Activated naive CD4-positive, alpha-beta T cell treated with anti-CD3 and anti-CD28 coated beads, Interleukin-2, amount 50 U/mL, for 16 hours (primary cell): ENCODE data around the gene PRLH.

Source experiments
- DNase-seq: peaks from one replicate; pipeline ENCODE4 v3.0.0-alpha.2; 2020

The PRLH gene

GRCh38 chr2:237540223-237540775 lies 26.1 kb upstream of the PRLH start:
- DNase-seq = no peak

GRCh38 chr2:237540823-237541222 lies 25.6 kb upstream of the PRLH start:
- DNase-seq = no peak

- DNase-seq = no peak
Measured at GRCh38 chr2:237541243-237541642, 25.1 kb upstream of the PRLH start.

GRCh38 chr2:237542001-237542704 lies 24.2 kb upstream of the PRLH start:
- no peak for DNase-seq

GRCh38 chr2:237546040-237546875 lies 20.1 kb upstream of the PRLH start:
- DNase-seq = no peak

GRCh38 chr2:237546876-237547395 lies 19.4 kb upstream of the PRLH start:
- DNase-seq = no peak

GRCh38 chr2:237547841-237548416 lies 18.4 kb upstream of the PRLH start:
- DNase-seq = no peak

- no peak for DNase-seq
Measured at GRCh38 chr2:237549216-237549615, 17.2 kb upstream of the PRLH start.

- no peak for DNase-seq
Measured at GRCh38 chr2:237549643-237550415, 16.5 kb upstream of the PRLH start.

- no peak for DNase-seq
Measured at GRCh38 chr2:237551071-237551574, 15.3 kb upstream of the PRLH start.

GRCh38 chr2:237552908-237553307 lies 13.5 kb upstream of the PRLH start:
- no peak for DNase-seq

GRCh38 chr2:237553948-237554347 lies 12.4 kb upstream of the PRLH start:
- DNase-seq = no peak

- DNase-seq = no peak
Measured at GRCh38 chr2:237555560-237555959, 10.8 kb upstream of the PRLH start.

- DNase-seq = peak; percentile 60
Measured at GRCh38 chr2:237556773-237557632, 9.4 kb upstream of the PRLH start.

- DNase-seq = no peak
Measured at GRCh38 chr2:237557633-237558015, 8.8 kb upstream of the PRLH start.

GRCh38 chr2:237558961-237559641 lies 7.3 kb upstream of the PRLH start:
- DNase-seq = no peak

GRCh38 chr2:237561221-237561620 lies 5.2 kb upstream of the PRLH start:
- DNase-seq = no peak

GRCh38 chr2:237563816-237564215 lies 2.6 kb upstream of the PRLH start:
- no peak for DNase-seq

- DNase-seq = no peak
Measured at GRCh38 chr2:237564526-237565131, 1.7 kb upstream of the PRLH start.

- DNase-seq = no peak
Measured at GRCh38 chr2:237565974-237566373, 400 bp upstream of the PRLH start.
